GM12801 (cell line): ENCODE results near the gene ZSCAN1.

Source experiments
- TF ChIP-seq, protein P1 (sequence below): IDR thresholded peaks from one replicate; pipeline ENCODE4 v1.5.1; 2011; ENCODE audit warnings: control low read depth; ENCODE audit not compliant: insufficient read length; ENCODE audit errors: extremely low read depth

The ZSCAN1 gene

DNA sequence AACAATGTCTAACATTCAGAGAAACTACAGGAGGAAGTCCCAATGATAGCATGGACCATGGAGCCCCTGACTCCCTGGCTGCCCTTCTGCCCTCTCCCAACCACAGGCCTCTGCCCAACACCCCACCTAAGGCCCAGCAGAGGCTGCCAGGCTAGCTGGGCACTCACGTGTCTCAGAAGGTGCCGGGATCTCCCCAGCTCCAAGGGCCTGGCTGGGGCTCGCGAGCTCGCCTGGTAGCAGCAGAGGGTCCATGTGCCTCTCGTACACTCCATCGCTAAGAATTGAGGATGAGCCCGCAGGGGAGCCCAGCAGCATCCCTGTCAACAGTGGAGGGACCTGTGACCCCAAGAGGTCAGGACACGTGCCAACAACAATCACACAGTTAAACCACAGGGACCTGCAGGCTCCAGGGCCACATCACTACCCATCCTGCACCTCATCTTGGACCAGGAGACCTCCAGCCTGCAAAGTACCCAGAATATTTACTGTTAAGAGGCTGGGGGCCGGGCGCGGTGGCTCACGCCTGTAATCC is 54.8 kb downstream of the ZSCAN1 start:
- TF ChIP-seq, protein P1, sequence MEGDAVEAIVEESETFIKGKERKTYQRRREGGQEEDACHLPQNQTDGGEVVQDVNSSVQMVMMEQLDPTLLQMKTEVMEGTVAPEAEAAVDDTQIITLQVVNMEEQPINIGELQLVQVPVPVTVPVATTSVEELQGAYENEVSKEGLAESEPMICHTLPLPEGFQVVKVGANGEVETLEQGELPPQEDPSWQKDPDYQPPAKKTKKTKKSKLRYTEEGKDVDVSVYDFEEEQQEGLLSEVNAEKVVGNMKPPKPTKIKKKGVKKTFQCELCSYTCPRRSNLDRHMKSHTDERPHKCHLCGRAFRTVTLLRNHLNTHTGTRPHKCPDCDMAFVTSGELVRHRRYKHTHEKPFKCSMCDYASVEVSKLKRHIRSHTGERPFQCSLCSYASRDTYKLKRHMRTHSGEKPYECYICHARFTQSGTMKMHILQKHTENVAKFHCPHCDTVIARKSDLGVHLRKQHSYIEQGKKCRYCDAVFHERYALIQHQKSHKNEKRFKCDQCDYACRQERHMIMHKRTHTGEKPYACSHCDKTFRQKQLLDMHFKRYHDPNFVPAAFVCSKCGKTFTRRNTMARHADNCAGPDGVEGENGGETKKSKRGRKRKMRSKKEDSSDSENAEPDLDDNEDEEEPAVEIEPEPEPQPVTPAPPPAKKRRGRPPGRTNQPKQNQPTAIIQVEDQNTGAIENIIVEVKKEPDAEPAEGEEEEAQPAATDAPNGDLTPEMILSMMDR: no peak

DNA sequence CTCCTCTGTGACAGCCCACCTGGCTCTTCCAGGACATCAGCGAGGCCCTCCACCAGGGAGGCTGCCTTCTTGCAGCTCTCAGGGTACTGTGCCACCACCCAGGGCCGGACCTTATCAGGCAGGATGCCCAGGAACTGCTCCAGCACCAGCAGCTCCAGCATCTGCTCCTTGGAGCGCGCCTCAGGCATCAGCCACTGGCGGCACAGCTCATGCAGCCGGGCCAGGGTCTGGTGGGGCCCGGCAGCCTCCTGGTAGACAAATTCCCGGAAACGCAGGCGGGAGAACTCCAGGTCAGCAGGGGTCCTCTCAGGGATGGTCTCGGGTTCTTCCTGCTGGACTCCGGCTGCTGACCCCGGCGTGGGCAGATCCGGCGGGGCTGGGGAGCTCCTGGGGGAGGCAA is 56.0 kb downstream of the ZSCAN1 start:
- TF ChIP-seq, protein P1: no peak

DNA sequence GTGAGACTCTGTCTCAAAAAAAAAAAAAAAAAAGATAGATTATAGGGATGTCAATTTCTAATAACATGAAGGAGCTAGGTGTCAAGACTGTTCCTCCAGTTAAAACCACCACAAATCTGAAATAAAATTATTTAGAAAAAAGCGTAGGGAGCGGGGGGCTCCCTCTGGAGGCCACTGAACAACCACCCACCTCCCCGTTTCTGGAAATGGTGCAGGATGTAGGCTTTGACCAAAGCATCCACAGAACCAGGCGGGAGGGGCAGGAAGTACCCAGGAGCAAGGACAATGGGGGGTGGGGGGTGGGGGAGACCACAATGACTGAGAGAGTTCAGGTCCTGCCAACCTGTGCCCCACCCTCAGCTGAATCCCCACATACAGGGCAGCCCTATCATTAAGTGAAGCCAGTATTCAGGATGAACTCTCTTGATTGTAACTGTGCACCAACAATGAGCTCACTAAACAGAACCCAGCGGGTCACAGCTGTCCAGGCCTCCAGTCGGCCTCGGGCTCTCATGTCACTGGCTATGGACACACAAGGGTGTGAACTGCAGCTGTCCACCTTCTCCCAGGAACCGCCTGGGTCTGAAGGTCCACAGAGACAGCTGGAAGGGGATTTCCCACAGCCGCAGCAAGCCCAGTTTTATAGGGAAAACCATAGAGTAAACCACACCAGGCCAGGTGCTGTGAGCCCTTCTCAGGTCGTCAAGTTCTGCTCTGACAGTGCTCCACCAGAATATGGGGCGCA is 57.6 kb downstream of the ZSCAN1 start:
- TF ChIP-seq, protein P1: no peak

DNA sequence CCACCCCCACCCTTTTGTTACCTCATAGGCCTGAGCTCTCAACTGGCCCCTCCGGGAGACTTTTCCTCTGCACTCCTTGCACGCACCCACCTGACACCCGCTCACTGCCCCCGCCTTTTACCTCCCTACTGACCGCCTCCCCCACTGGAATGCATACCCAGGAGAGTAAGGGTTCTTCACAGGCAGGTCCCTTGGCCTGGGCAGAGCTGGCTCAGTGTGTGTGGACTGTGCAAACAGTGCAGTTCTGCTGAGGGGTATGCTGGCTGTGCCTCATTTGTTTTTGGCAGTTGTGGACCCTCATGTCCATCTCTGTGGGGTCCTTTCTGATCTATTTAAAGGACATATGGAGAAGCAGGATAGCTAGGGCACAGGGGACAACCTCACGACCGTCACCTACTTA is 59.2 kb downstream of the ZSCAN1 start:
- TF ChIP-seq, protein P1: no peak

DNA sequence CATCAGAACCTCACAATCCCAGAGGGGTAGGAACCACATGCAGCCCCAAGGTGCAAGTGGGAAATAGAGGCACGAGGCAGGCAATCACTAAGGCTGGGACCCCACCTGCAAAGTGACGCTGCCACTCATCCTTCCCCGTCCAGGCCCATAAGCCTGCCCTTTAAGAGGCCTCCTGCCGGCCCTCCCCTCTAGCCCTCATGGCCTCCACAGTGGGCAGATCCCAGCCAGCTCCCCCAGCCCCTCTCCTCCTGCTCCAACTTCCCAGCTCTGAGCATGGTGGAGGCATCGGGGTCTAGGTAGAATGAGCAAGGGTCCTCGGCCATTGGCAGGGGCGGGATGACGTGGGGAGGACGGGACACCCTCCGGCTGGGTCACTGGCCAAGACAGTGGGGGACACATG is 61.5 kb downstream of the ZSCAN1 start:
- TF ChIP-seq, protein P1: no peak

DNA sequence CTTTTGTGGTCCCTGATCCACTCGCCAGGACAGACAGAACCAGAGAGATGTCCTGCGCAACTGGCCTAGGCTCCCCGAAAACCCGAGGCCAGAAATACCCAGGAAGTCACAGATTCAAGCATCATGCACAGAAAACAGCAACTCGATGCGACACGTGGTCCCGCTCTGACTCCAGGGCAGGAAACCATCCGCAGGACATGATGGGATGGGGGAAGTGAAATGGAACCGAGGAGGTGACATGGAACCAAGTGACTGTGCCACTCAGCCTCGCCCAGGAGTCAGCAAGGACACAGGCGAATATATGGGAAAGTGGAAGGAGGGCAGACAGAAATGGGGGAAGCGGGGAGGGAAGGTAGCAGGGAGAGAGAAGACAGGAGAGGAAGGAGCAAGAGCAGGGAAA is 63.1 kb downstream of the ZSCAN1 start:
- TF ChIP-seq, protein P1: no peak

DNA sequence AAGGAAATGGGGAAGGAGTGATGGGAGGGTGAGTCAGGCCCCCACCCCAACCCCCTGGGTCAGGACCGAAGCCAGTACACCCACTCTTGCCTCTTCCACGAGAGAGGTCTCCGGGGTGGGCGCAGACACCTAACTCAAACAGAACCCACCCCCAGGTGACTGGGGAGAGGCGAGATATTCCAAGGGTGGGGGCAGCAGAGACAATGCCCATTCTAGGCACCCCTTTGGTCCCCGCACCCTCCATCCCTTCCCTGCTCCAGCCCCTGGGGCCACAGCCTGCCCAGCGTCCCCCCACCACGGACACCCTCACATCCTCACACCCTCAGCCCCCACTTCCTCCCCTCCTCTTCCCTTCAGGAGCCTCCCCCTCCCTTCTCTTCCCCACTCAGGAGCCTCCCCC is 63.5 kb downstream of the ZSCAN1 start:
- TF ChIP-seq, protein P1: no peak
